Measurements from ENCODE around the gene GABRA4.

GABRA4 gene

DNA sequence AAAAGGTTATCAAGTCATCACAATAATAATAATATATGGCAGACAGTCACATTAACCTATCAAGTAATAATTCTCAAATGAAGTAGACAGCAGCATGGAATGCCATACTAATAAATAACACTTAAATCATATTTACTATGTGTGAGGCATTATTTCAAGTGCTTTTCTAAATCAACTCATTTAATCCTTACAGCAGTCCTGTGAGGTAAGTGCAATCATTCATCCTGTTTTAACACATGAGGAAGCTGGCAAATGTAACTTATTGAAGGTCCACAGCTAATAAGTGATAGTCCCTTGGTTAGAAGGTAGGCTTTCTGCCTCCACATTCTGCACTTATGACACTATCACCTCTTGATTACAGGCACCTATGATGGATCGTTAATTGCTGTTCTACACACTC lies 24.5 kb downstream of the GABRA4 start:
- TF ChIP-seq MYC (IDR thresholded peaks at IDR 0.05; ENCODE audit: low read depth, low read length) (no peak), POLR2A (IDR thresholded peaks at IDR 0.05; ENCODE audit: extremely low read depth, insufficient read length) (no peak), CTCF (IDR thresholded peaks at IDR 0.05; ENCODE audit: low read depth, low read length) (no peak)
- TF ChIP-seq, protein P1, sequence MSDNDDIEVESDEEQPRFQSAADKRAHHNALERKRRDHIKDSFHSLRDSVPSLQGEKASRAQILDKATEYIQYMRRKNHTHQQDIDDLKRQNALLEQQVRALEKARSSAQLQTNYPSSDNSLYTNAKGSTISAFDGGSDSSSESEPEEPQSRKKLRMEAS (IDR thresholded peaks at IDR 0.05; ENCODE audit: low read depth, low read length) = no peak
- H3K4me3 ChIP-seq (ENCODE audit: low read depth, low read length) = no peak overlapping the region
- DNase-seq (ENCODE audit: low read depth) = no peak

DNA sequence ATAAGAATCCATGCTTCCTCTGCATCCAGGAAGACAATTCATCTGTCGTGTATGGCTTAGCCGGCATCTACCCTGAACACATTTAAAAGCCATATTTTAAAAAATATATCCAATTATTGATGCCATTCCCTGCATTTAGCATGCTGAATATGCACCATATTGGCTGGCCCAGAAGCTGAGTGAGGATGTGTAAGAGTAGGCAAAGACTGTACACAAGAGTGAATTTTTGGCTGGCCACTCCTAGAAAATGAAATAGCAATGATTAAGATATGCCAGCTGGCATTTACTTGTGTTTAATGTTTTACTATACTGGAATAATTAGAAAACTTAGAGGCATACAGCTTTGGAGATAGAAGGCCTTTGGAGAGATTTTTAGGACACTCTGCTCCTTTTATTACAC lies 25.8 kb downstream of the GABRA4 start:
- H3K4me3 ChIP-seq (ENCODE audit: low read depth, low read length) = no peak overlapping the region
- TF ChIP-seq POLR2A (IDR thresholded peaks at IDR 0.05; ENCODE audit: extremely low read depth, insufficient read length) (no peak), MYC (IDR thresholded peaks at IDR 0.05; ENCODE audit: low read depth, low read length) (no peak), CTCF (IDR thresholded peaks at IDR 0.05; ENCODE audit: low read depth, low read length) (no peak)
- TF ChIP-seq, protein P1 (IDR thresholded peaks at IDR 0.05; ENCODE audit: low read depth, low read length) = no peak
- no peak for DNase-seq (ENCODE audit: low read depth)

- H3K4me3 ChIP-seq (ENCODE audit: low read depth, low read length) = no peak overlapping the region
- DNase-seq (ENCODE audit: low read depth) = no peak
- TF ChIP-seq, protein P1 (IDR thresholded peaks at IDR 0.05; ENCODE audit: low read depth, low read length) = no peak
- TF ChIP-seq MYC (IDR thresholded peaks at IDR 0.05; ENCODE audit: low read depth, low read length) = no peak
Measured at GRCh38 chr4:46958742-46959488, 34.5 kb downstream of the GABRA4 start.

GRCh38 chr4:46956451-46956850 lies 36.9 kb downstream of the GABRA4 start:
- TF ChIP-seq, protein P1 (IDR thresholded peaks at IDR 0.05; ENCODE audit: low read depth, low read length) = no peak
- TF ChIP-seq POLR2A (IDR thresholded peaks at IDR 0.05; ENCODE audit: extremely low read depth, insufficient read length) (no peak), CTCF (IDR thresholded peaks at IDR 0.05; ENCODE audit: low read depth, low read length) (no peak), MYC (IDR thresholded peaks at IDR 0.05; ENCODE audit: low read depth, low read length) (no peak)
- H3K4me3 ChIP-seq (ENCODE audit: low read depth, low read length) = no peak overlapping the region
- no peak for DNase-seq (ENCODE audit: low read depth)

DNA sequence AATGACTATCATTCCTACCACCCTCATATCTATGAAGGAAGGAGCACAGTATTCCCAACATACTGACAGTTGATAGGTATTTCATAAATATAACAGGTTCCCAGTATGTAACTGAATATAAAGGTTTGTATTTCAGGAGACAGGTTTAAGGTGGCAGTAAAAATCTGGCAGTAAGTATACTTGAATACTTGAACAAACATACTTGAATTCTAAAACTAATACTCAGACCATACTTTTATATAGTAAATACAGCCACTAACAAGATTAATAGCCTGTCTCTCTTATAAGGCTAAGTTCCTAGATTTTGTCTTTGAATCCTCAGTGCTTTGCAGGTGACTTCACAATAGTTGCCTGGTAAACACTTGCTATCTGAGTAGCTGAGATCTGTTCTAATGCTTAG lies 37.8 kb downstream of the GABRA4 start:
- no peak for TF ChIP-seq MYC (IDR thresholded peaks at IDR 0.05; ENCODE audit: low read depth, low read length)
- TF ChIP-seq CTCF (IDR thresholded peaks at IDR 0.05; ENCODE audit: low read depth, low read length) = no peak
- TF ChIP-seq, protein P1 (IDR thresholded peaks at IDR 0.05; ENCODE audit: low read depth, low read length) = no peak
- TF ChIP-seq POLR2A (IDR thresholded peaks at IDR 0.05; ENCODE audit: extremely low read depth, insufficient read length) = no peak
- DNase-seq (ENCODE audit: low read depth) = no peak
- H3K4me3 ChIP-seq (ENCODE audit: low read depth, low read length) = no peak overlapping the region

GRCh38 chr4:46954643-46955042 lies 38.7 kb downstream of the GABRA4 start:
- H3K4me3 ChIP-seq (ENCODE audit: low read depth, low read length) = no peak overlapping the region
- TF ChIP-seq POLR2A (IDR thresholded peaks at IDR 0.05; ENCODE audit: extremely low read depth, insufficient read length) = no peak
- TF ChIP-seq CTCF (IDR thresholded peaks at IDR 0.05; ENCODE audit: low read depth, low read length) = no peak
- TF ChIP-seq MYC (IDR thresholded peaks at IDR 0.05; ENCODE audit: low read depth, low read length) = no peak
- TF ChIP-seq, protein P1 (IDR thresholded peaks at IDR 0.05; ENCODE audit: low read depth, low read length) = no peak
- DNase-seq (ENCODE audit: low read depth) = no peak

Measured in NB4 (cell line).